GM10847 (cell line): Measurements from ENCODE around the gene FADS6.

ENCODE experiments used
- POLR2A ChIP-seq: IDR thresholded peaks from 2 replicates; pipeline ENCODE4 v1.6.1; 2011; ENCODE audit not compliant: insufficient read length; ENCODE audit errors: extremely low read depth

FADS6 gene

DNA sequence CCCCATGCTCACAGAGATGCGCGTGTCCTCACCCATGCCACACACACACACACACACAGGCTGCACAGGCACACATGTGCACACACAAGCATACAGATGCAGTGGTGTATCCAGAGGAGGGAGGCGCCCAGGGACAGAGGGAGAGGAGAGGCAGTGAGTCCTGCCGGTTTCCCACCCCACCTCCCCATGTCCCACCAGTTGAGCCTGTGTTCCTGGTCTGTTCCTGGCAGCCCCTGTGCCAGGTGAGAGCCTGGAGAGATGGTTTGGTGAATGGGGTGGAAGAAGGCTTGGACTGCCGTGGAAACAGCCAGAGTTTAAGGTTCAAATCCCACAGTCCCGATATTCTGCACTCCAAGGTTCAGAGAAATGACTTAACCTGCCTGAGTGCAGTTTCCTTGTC lies 10.2 kb upstream of the FADS6 start:
- TF ChIP-seq POLR2A = no peak

GRCh38 chr17:74903034-74903433 lies 9.6 kb upstream of the FADS6 start:
- TF ChIP-seq POLR2A = no peak

- TF ChIP-seq POLR2A = no peak
Measured at GRCh38 chr17:74901353-74902135, 8.1 kb upstream of the FADS6 start.

- no peak for TF ChIP-seq POLR2A
Measured at GRCh38 chr17:74900208-74900607, 6.8 kb upstream of the FADS6 start.

DNA sequence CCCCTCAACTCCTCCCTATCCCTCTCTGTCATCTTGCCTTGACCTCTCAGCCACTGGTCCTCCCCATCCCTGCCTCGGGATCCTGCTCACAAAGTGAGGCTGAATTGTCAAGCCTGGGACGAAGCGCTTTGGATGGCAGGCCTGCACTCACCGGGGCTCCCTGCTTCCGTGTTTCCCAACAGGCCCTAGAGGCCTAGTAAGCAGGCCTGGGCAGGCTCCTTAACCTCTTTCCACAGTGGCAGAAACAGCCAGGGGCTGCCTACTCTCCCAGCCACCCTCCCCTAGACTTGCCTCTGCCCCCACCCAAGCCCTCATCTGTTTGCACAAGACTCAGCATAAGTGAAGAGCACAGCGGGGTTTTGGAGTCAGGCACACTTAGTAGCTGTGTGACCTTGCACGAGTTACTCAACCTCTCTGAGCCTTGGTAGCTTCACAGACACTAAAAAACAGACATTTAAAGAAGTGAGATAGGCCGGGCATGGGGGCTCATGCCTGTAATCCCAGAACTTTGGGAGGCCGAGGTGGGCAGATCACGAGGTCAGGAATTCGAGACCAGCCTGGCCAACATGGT lies 5.0 kb upstream of the FADS6 start:
- TF ChIP-seq POLR2A = no peak

DNA sequence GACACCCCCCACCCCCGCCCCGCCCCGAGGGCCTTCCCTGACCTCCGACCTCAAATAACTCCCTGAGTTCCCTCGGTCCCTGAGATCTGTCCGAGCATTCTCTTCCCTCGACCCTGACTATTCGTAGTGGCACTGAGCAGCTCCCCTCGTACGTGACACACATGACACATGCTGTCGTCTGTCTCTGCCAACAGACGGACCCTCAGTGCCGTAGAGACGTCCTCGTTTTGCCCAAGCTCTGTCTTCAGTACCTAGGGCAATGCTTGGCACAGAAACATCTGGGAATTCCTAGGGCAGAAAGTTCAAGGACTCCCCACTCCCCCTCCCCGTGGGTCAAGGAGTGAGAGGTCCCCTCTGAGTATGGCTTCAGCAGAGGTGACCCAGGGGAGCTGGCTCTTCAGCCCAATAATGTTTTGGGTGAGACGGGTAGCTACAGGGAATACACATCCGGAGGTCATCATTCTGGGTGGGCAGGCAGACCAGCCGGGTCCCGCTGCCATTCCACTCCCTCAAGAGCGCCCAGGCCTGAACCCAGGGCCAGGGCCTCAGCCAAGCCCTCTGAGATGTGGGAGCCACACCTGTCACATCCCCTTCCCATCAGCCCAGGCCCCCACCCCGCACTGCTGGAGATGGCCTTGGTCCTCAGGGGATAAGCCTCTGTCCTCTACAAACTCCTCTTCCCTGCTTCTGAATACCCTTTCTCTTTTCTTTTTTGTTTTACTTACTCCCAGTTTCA lies 671 bp upstream of the FADS6 start:
- no peak for TF ChIP-seq POLR2A

DNA sequence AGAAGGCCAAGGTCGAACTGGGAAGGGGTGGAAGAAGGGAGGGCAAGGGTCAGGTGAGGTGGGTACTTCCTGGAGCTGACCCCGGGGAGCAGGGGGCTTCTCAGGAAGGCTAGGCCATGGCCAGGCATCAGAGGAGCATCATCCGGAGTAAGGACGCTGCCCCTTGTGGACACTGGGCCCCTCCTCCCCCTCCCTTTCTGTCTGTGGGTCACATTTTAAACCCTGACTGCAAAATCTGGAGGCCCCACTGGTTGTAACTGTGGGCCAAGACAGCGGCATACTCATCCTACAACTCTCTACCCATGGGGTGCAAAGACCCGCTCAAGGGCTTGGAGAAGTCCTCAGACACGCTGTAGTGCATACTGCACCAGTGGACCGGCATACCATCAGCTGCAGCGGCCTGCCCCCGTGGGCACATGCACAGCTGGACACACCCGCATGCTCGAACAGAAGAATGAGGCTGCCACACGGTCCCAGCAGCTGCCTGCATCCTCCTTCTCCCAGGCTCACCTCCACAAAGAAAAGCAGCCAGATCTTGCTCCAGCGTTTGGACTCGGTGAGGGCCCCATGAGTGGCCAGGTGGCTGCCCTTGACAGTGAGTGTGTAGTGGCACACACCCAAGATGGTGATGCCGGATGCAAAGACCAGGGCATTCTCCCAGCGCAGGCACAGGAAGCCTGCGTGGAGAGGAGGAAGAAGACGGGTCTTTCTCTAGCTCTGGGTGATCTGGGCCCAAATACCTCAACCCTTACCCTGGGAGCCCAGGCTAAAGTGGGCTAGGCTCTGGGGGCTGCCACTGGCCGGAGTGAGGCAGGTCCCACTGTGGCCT lies 1.2 kb downstream of the FADS6 start:
- TF ChIP-seq POLR2A = no peak

- TF ChIP-seq POLR2A = no peak
Measured at GRCh38 chr17:74890554-74890953, 2.9 kb downstream of the FADS6 start.

- no peak for TF ChIP-seq POLR2A
Measured at GRCh38 chr17:74888469-74888868, 5.0 kb downstream of the FADS6 start.

DNA sequence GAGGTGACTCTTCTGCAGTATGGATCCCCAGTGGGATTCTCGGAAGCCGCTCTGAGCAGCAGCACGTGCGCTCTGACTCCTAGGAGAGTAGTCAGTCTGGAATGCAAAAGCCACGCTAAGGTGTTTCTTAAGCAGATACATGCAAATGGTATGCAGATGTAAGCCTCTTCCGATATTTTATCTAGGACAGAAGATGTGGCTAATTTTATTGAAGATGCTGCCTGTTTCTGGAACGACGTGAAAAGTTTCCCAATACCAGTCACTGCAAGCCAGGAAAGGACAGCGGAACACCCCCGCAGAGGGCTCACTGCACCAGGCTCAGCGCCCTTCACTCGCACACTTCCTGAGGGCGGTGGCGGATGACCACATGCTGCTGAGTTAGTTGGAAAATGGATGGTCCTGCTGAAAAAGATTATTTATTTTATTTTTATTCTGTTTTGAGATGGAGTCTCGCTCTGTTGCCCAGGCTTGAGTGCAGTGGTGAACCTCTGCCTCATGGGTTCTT lies 10.1 kb downstream of the FADS6 start:
- TF ChIP-seq POLR2A = no peak

DNA sequence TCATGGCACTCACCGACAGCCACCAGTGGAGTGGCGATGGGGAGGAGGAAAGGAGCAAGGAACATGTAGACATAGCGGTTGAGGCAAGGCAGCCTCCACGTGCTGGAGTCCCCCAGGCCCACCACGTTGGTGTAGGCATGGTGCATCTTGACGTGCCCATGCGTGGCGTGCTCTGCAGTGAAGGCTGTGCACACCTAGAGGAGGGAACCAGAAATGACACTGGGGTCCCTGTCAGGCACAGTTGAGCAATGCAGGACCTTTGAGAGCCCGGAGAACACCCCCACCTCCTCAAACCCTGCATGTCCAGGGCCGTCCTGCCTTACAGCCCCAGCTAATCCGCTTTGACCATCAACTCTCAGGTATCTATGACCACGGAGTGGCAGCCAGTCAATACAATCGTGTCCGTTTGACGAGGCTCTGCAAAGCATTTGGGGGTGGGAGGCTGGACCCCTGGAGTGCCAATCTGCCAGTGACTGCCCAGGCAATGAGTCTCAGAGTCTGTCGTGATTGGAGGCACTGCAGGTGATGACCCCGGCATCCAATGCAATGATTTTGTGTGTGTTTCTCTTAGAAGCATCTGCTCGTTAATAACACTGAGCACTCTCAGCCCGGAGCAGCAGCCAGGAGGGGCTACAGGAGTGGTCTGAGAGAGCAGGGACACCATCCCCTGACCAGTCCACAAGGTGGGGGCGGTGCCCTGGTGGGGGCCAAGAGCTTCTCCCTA lies 10.8 kb downstream of the FADS6 start:
- no peak for TF ChIP-seq POLR2A

- TF ChIP-seq POLR2A = no peak
Measured at GRCh38 chr17:74881073-74881472, 12.4 kb downstream of the FADS6 start.

GRCh38 chr17:74879308-74879707 lies 14.1 kb downstream of the FADS6 start:
- TF ChIP-seq POLR2A = no peak

- no peak for TF ChIP-seq POLR2A
Measured at GRCh38 chr17:74878658-74879057, 14.8 kb downstream of the FADS6 start.
